Measurements from ENCODE around the gene ZNF454.

ZNF454 gene

DNA sequence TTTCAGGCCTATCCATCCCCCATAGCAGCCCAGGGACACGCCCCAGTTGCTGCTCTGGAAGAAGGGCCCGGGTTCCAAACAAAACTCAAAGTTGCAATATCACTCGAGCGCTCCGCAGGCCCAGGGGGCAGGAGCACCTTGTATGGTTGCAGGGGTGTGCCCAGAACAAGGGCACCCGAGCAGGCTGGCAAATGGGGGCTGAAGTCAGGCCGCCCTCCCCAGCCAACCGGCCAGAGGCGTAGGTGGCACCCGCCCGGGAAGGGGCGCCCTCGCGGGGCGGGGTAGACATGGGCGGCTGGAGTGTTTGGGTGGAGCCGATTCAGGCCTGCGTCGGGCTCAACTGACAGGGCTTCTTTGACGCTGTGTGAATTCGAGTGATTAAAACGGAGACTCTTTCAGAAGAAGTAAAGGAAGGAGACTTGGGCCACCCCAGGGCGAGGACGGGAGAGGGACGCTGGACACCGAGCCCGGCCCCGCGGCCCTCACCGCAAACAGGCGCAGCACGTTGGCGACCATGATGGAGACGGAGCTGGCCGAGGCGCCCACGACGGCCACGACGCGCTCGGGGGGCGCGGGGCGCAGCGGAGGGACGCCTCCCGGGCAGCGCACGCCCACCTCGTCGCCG, 53.1 kb downstream of the ZNF454 start:
- DNase-seq: no peak

DNA sequence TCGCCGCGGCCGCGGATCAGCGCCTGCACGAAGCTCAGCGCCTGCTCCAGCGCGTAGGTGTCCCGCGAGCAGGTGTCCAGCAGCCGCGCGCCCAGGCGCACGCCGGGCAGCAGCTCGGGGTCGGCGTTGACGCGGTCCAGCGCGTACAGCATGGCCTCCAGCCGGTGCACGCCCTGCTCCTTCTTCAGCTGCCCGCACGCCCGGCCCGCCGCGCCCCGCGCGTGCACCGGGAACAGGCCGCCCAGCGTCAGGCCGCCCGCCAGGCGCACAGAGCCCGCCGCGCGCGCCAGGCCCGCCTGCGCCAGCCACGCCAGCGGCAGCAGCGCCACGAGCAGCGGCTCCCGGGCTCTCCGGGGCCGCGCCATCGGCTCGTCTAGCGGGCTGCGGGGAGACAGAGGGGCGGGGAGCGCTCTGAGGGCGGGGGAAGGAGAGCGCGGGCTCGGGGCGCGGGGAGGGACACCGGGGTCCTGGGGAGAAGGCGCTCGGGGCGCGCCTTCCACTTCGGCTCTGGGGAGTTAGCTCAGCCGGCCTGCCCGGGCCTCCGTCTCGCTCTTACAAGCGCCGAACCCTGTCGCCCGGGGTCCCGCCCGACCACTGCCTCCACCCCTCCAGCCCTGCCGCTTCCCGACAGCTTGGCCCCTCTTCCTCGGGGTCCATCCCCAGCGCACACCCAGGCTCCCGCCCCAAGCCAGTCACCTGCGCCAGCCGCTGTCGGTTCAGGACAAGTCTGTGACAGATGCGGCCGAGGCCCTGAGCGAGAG, 53.8 kb downstream of the ZNF454 start, which contains the start of gene GRM6:
Gene GRM6 (minus strand): TSS at position 741 of the 761 bp plus-strand sequence. CDS start 376 bp downstream, at position 365.
- DNase-seq: no peak

DNA sequence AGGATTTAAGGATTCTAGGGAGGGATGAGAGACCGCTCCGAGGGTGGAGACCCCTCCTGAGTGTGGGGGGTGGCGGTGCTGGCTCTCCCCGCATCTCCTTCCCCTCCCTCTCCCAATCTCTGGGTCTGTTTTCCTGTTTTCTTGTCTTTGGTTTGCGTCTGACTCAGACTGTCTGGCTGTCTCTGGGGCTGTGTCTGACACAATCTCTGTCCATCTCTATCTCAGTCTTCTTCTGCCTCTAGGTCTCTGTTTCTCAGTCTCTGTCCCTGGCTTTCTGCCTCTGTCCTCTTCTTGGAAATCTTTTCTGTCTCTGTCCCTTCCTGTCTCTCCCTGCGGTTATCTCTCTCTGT, 54.3 kb downstream of the ZNF454 start:
- DNase-seq: no peak

GRCh38 chr5:178996156-178996555, 55.2 kb downstream of the ZNF454 start:
- DNase-seq: no peak

DNA sequence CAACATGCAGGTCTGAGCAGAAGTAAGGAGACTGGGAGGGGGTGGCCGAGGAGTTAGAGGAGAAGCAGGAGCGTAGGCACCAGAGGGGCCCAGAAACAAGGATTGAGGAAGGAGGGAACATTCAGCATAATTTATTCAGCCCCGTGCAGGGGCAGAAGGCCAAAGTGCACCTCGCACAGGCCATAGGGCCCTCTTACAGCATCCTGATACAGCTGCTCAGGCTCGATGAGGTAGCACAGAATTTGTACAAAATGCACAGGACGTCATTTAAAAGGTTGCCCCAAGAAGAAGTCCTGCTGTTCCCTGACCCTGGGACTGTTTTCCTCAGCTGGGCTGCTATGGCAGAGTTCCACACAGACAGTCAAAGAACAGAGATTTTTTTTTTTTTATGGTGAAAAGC, 56.2 kb downstream of the ZNF454 start:
- DNase-seq: no peak

GRCh38 chr5:178998441-178998840, 57.4 kb downstream of the ZNF454 start:
- no peak for DNase-seq

- DNase-seq: no peak
These were observed 65.6 kb downstream of the ZNF454 start for GRCh38 chr5:179006564-179006963.

DNA sequence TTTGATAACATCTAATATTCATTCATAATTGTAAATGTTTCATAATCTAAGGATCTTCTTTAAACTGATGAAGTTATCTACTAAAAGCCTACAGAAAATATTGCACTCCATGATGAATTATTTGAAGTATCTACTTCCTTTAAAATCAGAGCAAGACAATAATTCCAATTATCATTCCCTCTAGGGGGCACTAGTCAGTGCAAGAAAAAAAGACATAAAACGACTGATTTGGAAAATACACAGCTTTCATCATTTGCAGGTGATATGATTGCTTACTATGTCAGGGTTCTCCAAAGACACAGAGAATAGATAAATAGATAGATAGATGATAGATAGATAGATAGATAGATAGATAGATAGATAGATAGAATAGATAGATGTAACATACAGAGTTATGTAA, 67.7 kb downstream of the ZNF454 start:
- DNase-seq: no peak
